LNCaP clone FGC (cell line): ENCODE results near the gene FASN.

Experiments
- DNase-seq: peaks from one replicate; pipeline ENCODE4 v3.0.0-alpha.2; 2011; ENCODE audit warnings: low read depth
- H3K4me3 ChIP-seq: 2 replicates; pipeline ENCODE4 v1.5.1; 2011; ENCODE audit warnings: mild to moderate bottlenecking, low read depth, low read length, control low read depth
- CTCF ChIP-seq: IDR thresholded peaks from 2 replicates; pipeline ENCODE4 v1.5.1; 2012; ENCODE audit warnings: mild to moderate bottlenecking; ENCODE audit not compliant: control insufficient read depth, insufficient read depth; ENCODE audit errors: extremely low read depth

FASN gene

GRCh38 chr17:82085031-82085861, 12.8 kb downstream of the FASN start:
- TF ChIP-seq CTCF, result no peak
- no peak for DNase-seq
- H3K4me3 ChIP-seq, result no peak overlapping the region

GRCh38 chr17:82084373-82085030, 13.5 kb downstream of the FASN start:
- no peak for DNase-seq
- no peak overlapping the region for H3K4me3 ChIP-seq
- no peak for TF ChIP-seq CTCF

DNA sequence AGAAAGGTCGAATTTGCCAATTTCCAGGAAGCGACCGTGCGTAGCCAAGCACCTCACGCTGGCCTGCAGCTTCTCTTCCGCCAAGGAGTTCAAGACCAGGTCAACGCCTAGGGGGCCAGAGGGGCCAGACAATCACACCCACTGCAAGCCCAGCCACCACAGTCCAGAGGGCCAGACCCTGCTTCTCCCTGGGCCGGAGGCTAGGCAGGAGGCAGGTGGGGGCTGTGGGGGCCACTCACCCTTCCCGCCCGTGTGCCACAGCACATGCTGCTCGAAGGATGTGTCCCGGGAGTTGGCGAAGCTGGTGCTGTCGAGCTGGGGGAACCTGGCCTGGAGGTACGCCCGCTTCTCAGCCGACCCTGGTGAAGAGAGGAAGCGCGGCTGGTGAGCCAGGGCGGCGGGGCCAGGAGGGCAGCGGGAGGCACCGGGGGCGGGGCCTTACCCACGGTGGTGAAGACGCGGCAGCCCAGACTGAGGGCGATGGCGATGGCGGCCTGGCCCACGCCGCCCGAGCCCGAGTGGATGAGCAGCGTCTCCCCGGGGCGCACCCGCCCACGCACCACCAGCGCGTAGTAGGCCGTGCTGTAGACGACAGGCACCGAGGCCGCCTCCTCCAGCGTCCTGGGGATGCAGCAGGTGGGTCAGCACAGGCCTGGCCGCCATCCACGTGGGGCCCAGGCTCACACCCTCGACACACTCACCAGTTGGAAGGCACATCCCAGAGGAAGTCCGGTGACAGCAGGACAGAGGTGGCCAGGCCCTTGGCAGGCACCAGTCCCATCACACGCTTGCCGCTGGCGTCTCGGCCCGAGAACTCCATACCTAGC, 14.3 kb downstream of the FASN start:
- no peak overlapping the region for H3K4me3 ChIP-seq
- TF ChIP-seq CTCF, result no peak

GRCh38 chr17:82083009-82083408, 15.0 kb downstream of the FASN start:
- H3K4me3 ChIP-seq, result no peak overlapping the region
- DNase-seq, result no peak
- TF ChIP-seq CTCF, result no peak

More for the DNA sequence above, 14.3 kb downstream of the FASN start:
- no peak for DNase-seq

DNA sequence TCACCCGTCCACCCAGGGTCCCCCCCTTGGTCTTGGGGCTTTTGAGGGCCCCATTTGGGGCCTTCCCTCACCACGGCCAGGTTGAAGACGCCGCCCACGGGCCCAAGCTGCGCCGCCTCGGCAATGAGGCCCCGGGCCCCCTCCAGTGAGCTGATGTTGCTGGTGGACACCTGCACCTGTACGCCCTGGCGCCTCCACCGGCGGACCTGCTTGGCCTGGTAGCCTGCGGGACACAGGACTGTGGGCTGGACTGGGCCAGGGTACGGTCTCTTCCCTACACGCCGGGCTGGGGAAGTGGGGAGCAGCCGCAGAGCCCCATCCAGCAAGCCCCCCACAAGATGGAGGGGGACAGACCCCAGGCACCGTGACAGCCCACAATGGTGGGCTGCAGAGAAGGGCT, 15.6 kb downstream of the FASN start:
- TF ChIP-seq CTCF, result no peak
- no peak for DNase-seq
- no peak overlapping the region for H3K4me3 ChIP-seq

DNA sequence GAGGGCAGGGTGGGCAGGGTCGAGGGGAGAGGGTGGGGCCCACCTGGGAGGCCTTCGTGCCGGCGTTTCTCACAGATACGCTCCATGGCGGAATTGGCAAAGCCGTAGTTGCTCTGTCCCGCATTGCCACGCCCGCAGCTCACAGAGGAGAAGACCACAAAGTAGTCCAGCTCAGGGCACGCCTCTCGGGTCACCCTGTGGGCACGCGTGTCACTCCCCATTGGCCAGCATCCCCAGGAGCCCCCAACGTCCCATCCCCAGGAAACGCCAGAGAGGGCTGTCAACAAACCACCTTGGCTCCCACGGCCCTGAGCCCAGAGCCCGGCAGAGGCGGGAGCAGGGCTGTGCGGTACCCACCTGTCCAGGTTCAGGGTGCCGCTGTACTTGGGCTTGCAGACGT, 16.1 kb downstream of the FASN start:
- DNase-seq, result no peak
- no peak overlapping the region for H3K4me3 ChIP-seq

More for the DNA sequence above, 16.1 kb downstream of the FASN start:
- TF ChIP-seq CTCF, result no peak
